ENCODE measurements around the gene GGCT.

GRCh38 chr7:30462179-30462578 is 42.5 kb downstream of the GGCT start:
- TF ChIP-seq CTCF (IDR thresholded peaks at IDR 0.05): no peak
- TF ChIP-seq POLR2A (IDR thresholded peaks at IDR 0.05): no peak

Measured in stomach (tissue), 4 donors.